Heart right ventricle (tissue), 16 donors: ENCODE data around the gene SYNJ1. TPM values are rescaled to one million over a fixed set of nuclear protein-coding genes. Genes with fewer than 3 reads are reported as not detected.

Experiments used
- ATAC-seq, 8 donors: fragments of 200-7000 bp; cut with Tn5 transposase; one replicate each; pipeline ENCODE4 v1.9.1; 2020; ENCODE audit warnings: mild to moderate bottlenecking in 8 of 8, moderate library complexity in 8 of 8, moderate number of reproducible peaks in 1 of 8
- DNase-seq, 2 donors: peaks; one replicate each; pipeline ENCODE4 v3.0.0-alpha.2; 2020
- H3K27ac ChIP-seq, 10 donors: fragments of 200-600 bp; sonication (generic) in 2 of 10; one replicate each; pipeline versions ENCODE4 v1.5.0 to v1.8.0; 2020 to 2022; ENCODE audit warnings: mild to moderate bottlenecking in 3 of 10
- H3K27me3 ChIP-seq, 7 donors: fragments of 200-600 bp; one replicate each; pipeline ENCODE4 v1.8.0; 2021 to 2022; ENCODE audit warnings: mild to moderate bottlenecking in 2 of 7
- H3K36me3 ChIP-seq, 9 donors: fragments of 200-600 bp; sonication (generic) in 1 of 9; one replicate each; pipeline versions ENCODE4 v1.5.0 to v1.8.0; 2020 to 2022; ENCODE audit warnings: mild to moderate bottlenecking in 2 of 9
- H3K4me1 ChIP-seq, 9 donors: fragments of 200-600 bp; sonication (generic) in 1 of 9; one replicate each; pipeline versions ENCODE4 v1.5.0 to v1.8.0; 2020 to 2022; ENCODE audit warnings: mild to moderate bottlenecking in 4 of 9
- H3K4me3 ChIP-seq, 10 donors: fragments of 200-600 bp; sonication (generic) in 2 of 10; one replicate each; pipeline versions ENCODE4 v1.5.0 to v1.8.0; 2020 to 2022; ENCODE audit warnings: mild to moderate bottlenecking in 7 of 10, moderate library complexity in 2 of 10
- H3K9me3 ChIP-seq, 11 donors: fragments of 200-600 bp in 10 of 11; sonication (generic) in 2 of 11; one replicate each; pipeline versions ENCODE4 v1.5.0 to v1.8.0; 2013 to 2022; ENCODE audit warnings: mild to moderate bottlenecking in 2 of 11, control low read depth in 1 of 11, moderate library complexity in 1 of 11
- CTCF ChIP-seq, 9 donors: fragments of 200-600 bp; sonication (generic) in 2 of 9; IDR thresholded peaks; one replicate each; pipeline versions ENCODE4 v1.5.0 to v1.8.0; 2021 to 2022; ENCODE audit warnings: antibody characterized with exemption in 9 of 9, mild to moderate bottlenecking in 5 of 9, moderate library complexity in 1 of 9
- WGBS, 2 donors: extraction: QIAGEN DNeasy Blood & Tissue Kit; methylation state at CpG; one replicate each; pipeline ENCODE4 v1.1.7; 2013; ENCODE audit warnings: inconsistent platforms in 1 of 2; 5-methylcytosine and 5-hydroxymethylcytosine counted together
- intact Hi-C, 10 donors: fragments of 100-400 bp; cut with DNase I; formaldehyde crosslinking; loops; one replicate each; pipeline versions ENCODE4 v1.11.1 to v1.14.2; 2022
- polyA plus RNA-seq, 2 donors: library from polyadenylated mRNA; stranded (reverse); fragments of 200-250 nt; gene quantifications; one replicate each; pipeline ENCODE4 v1.2.3, GENCODE V29; 2013
- total RNA-seq, 10 donors: library from RNA; stranded (reverse); fragmentation: NEBNext Ultra II Directional in 3 of 10; extraction: Animal tissue kit (Norgen Biotek cat#: 25700) in 3 of 10; gene quantifications; one replicate each; pipeline versions ENCODE4 v1.2.1 to v1.2.4, GENCODE V29; 2021 to 2023
- donor health status: Arrhythmogenic right ventricular cardiomyopathy.
- donor health status: ischemic (EF 13 %, LVEDD 7.1; RV severe dilation, severe dysfunction).
- donor health status: healthy with polysubstance abuse.
- donor health status: DM: no; HTN: yes; CAD: no.
- donor health status: DM: no; HTN: no; CAD: no.
- donor health status: ischemic (EF 25% LVEDD 6.9; RV normal size, moderate dysfunction).
- donor health status: ischemic (EF 25% LVEDD 5.7; RV mildly dilated, moderate dysfunction).
- donor health status: healthy.
- donor health status: DM: yes; HTN: yes; CAD: no.
- donor health status: Ischemic cardiomyopathy.
- donor health status: ischemic (EF 35%, LVEDD 5.7; RV mildly dilated, moderate dysfunction).
- donor health status: nonischemic (EF 11% LVEDD 7.7; RV severe dilation, severe dysfunction).
- donor health status: DM: yes; HTN: yes; CAD: no.
- donor health status: PGD.
- donor health status: ischemic (EF 29% LVEDD 5.4; RV normal size, mild dysfunction).
- donor health status: nonischemic (EF 23%, LVEDD 6.1; RV moderate dilation, normal function).

SYNJ1 gene
- total and polyA plus RNA-seq, 12 donors = 5.0 to 15.6 (median 11.8) TPM

- ATAC-seq (no peak), DNase-seq (no peak)
- intact Hi-C loops = loop anchor here in 1 of 10 donors (10.0 kb wide), 1 partner anchor 421 kb away; no protein-coding TSS in a partner anchor
- no peaks in the 10 kb centered on the region for H3K27me3 ChIP-seq
- H3K4me3 ChIP-seq = no peak overlapping the region
- no peak overlapping the region for H3K27ac ChIP-seq
- 89 to 90% methylated on average over 11 of the region's 11 CpGs for WGBS, 2 donors
- no peak for TF ChIP-seq CTCF (IDR thresholded peaks at IDR 0.05)
- H3K4me1 ChIP-seq = no peaks in the 10 kb centered on the region
- H3K9me3 ChIP-seq = no peaks in the 10 kb centered on the region
- peaks cover 0 to 37% (median 5%) of the 10 kb centered on the region in 9 donors for H3K36me3 ChIP-seq
Observed at GRCh38 chr21:32595431-32595830, 132.4 kb downstream of the SYNJ1 start.

- intact Hi-C loops = loop anchor here in 1 of 10 donors (10.0 kb wide), 1 partner anchor 419 kb away; no protein-coding TSS in a partner anchor
Observed at GRCh38 chr21:32593690-32594089, 134.1 kb downstream of the SYNJ1 start.

GRCh38 chr21:32592929-32593502, 134.8 kb downstream of the SYNJ1 start:
- 68 to 72% methylated on average over 10 of the region's 10 CpGs for WGBS, 2 donors
- Histone ChIP-seq H3K4me1 (no peaks in the 10 kb centered on the region), H3K27ac (no peak overlapping the region), H3K27me3 (no peaks in the 10 kb centered on the region), H3K9me3 (no peaks in the 10 kb centered on the region), H3K36me3 (peaks cover 0 to 14% (median 0%) of the 10 kb centered on the region in 9 donors), H3K4me3 (no peak overlapping the region)
- DNase-seq = no peak
- no peak for ATAC-seq
- no peak for TF ChIP-seq CTCF (IDR thresholded peaks at IDR 0.05)
- intact Hi-C loops = loop anchor here in 1 of 10 donors (10.0 kb wide), 1 partner anchor 418 kb away; no protein-coding TSS in a partner anchor

More at GRCh38 chr21:32593690-32594089, 134.1 kb downstream of the SYNJ1 start:
- DNase-seq (no peak), ATAC-seq (no peak)
- Histone ChIP-seq H3K4me3 (no peak overlapping the region), H3K27me3 (no peaks in the 10 kb centered on the region), H3K9me3 (no peaks in the 10 kb centered on the region), H3K27ac (no peak overlapping the region), H3K36me3 (peaks cover 0 to 20% (median 0%) of the 10 kb centered on the region in 9 donors), H3K4me1 (no peaks in the 10 kb centered on the region)
- WGBS, 2 donors = 82 to 84% methylated on average over 8 of the region's 8 CpGs
- no peak for TF ChIP-seq CTCF (IDR thresholded peaks at IDR 0.05)

- no peaks in the 10 kb centered on the region for H3K27me3 ChIP-seq
- TF ChIP-seq CTCF (IDR thresholded peaks at IDR 0.05) = no peak
- WGBS, 2 donors = 78 to 83% methylated on average over 4 of the region's 4 CpGs
- H3K4me3 ChIP-seq = no peak overlapping the region
- H3K27ac ChIP-seq = no peak overlapping the region
- H3K36me3 ChIP-seq = peaks cover 0 to 5% (median 0%) of the 10 kb centered on the region in 9 donors
- DNase-seq (no peak), ATAC-seq (no peak)
- no peaks in the 10 kb centered on the region for H3K4me1 ChIP-seq
- no peaks in the 10 kb centered on the region for H3K9me3 ChIP-seq
- intact Hi-C loops = loop anchor here in 1 of 10 donors (10.0 kb wide), 1 partner anchor 415 kb away; no protein-coding TSS in a partner anchor
Observed at GRCh38 chr21:32590130-32590529, 137.7 kb downstream of the SYNJ1 start.
